Measurements from ENCODE around the gene NUMA1. TPM values are rescaled to one million over a fixed set of nuclear protein-coding genes. Genes with fewer than 3 reads are reported as not detected.

Gene NUMA1
- total and polyA plus RNA-seq, 2 of the 13 experiments (the other 11 are each of a cell fraction or from before 2014, with no cell fraction given): 57.3 to 60.2 TPM

DNA sequence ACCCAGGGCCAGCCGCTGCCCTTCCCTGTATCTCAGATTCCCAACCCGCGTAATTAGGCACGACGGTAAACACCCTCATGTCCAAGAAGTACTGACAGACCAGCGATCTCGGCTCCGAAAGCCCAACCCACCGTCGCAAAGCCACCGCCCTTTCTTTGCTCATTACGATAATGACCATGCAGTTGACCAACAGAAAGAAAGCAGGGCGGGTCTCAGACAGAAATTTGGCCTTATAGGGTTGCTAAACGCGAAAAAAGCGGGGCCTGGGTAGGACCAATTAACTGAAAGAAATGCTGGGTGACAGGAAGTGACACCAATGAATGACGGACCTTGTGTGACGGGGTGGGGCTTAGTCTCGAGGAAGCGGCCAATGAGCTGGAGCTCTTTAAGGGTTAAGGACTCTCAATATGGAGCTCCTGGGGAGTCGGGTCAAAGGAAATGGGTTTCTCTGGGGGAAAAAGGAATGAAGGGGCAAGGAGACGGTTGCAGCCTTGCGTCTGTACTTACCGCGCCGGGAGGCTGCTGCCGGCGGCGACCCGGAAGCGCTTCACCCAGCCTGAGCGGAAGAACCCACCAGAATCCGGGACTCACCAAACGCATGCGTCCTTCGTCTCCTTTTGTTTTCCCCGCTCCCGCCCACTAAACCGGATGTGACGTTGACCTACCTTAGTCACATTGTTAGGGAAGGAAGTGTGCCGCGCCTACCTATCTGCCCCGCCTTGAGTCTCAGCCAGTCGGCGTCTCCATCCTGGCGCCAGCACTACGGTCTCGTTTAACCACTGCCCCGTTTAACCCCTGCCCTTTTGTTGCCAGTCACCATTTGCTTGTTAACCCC, 32.0 kb upstream of the NUMA1 start, which contains the start of gene ANAPC15:
TSS of gene ANAPC15 (minus strand) at position 553 of the 835 bp plus-strand sequence. CDS start 1,419 bp downstream, outside the sequence.
- peak within 1 kb of the TSS; percentile 95 for H3K9ac ChIP-seq (ENCODE audit: insufficient read depth, low read depth, low read length)
- in situ Hi-C loops (cut with HindIII; ENCODE audit: extremely low pct_ligation_motif_present, low pct_unique_long_range_greater_than_20kb) (no loop called here), intact Hi-C loops (cut with micrococcal nuclease; ENCODE audit: unreplicated experiment) (loop anchor here (1.0 kb wide), 1 partner anchor 9 kb away; the partner anchor contains the start of gene LAMTOR1)
- peaks cover 0 to 9% of the 10 kb centered on the region in 2 experiments; a peak in 1 of 5 replicates for H3K27me3 ChIP-seq (ENCODE audit: control insufficient read depth in 1 of 2, insufficient read depth in 2 of 2, low read length in 2 of 2)
- peak within 1 kb of the TSS; percentile 92 for H3K27ac ChIP-seq (ENCODE audit: extremely low read length, insufficient read depth, low read length)
- peak within 1 kb of the TSS; percentile 98 for H3K4me2 ChIP-seq (ENCODE audit: low read depth, low read length)
- H3K79me2 ChIP-seq (ENCODE audit: insufficient read depth, low read length): no peaks in the 10 kb centered on the region
- no peaks in the 10 kb centered on the region for H4K20me1 ChIP-seq (ENCODE audit: insufficient read depth, low read length)
- H3K9me3 ChIP-seq (ENCODE audit: low read length): no peaks in the 10 kb centered on the region
- peaks cover 0 to 2% of the 10 kb centered on the region in 2 experiments; a peak in 1 of 5 replicates for H3K36me3 ChIP-seq (replicated peaks in 1 of 2; ENCODE audit: control insufficient read depth in 1 of 2, insufficient read depth in 2 of 2, low read length in 2 of 2)
- no TSS peak for BruUV-seq (replicated peaks)
- ATAC-seq (peak; percentile 95), DNase-seq (ENCODE audit: low spot score) (peak; percentile 99), FAIRE-seq (peak; percentile 99)
- ChIA-PET CTCF (ENCODE audit: low intra/inter-chr PET ratio, low total read pairs) (interaction anchor here (1.1 kb wide), 1 partner anchor 71 kb away, joined by 4 read pairs; no protein-coding TSS in a partner anchor), POLR2A (interaction anchor here (0.9 to 2.1 kb wide), 8 partner anchors 10 to 183 kb away, joined by 3 to 13 read pairs (median 6); partner anchors contain the start of genes LAMTOR1 and RNF121)
- H2AFZ ChIP-seq (ENCODE audit: low read length): peak within 1 kb of the TSS; percentile 43
- 2% methylated on average over 34 of the region's 49 CpGs for WGBS (ENCODE audit: low lambda C conversion rate)
- peaks cover 16% of the 10 kb centered on the region for H3K4me1 ChIP-seq (ENCODE audit: insufficient read depth, low read length)
- H3K4me3 ChIP-seq (replicated peaks in 1 of 3; ENCODE audit: insufficient read depth in 1 of 3, low read depth in 2 of 3, low read length in 3 of 3): peak within 1 kb of the TSS; percentile 55 to 74 (median 73)
- TF ChIP-seq ELF4 (CRISPR knock-in tag; IDR thresholded peaks at IDR 0.05; ENCODE audit: borderline replicate concordance) (peak; percentile 59; the same call in 1 of the 2 replicates), EED (CRISPR knock-in tag; IDR thresholded peaks at IDR 0.05) (peak; percentile 53; the same call in 1 of the 2 replicates), TARDBP (CRISPR knock-in tag; IDR thresholded peaks at IDR 0.05) (0 out of 2 replicates have a peak, but pooled peaks have one; percentile 28), KLF11 (CRISPR knock-in tag; IDR thresholded peaks at IDR 0.05) (no peak), IRX3 (CRISPR knock-in tag; IDR thresholded peaks at IDR 0.05; ENCODE audit: borderline replicate concordance, low read depth) (no peak), ZNF350 (CRISPR knock-in tag; IDR thresholded peaks at IDR 0.05; ENCODE audit: borderline replicate concordance, low read depth) (peak; percentile 58), GABPB1 (CRISPR knock-in tag; IDR thresholded peaks at IDR 0.05) (peak; percentile 99), SOX13 (IDR thresholded peaks at IDR 0.05) (no peak), SOX13 (CRISPR knock-in tag; conservative IDR thresholded peaks at IDR 0.05 in 1 of 2, IDR thresholded peaks at IDR 0.05 in 1 of 2) (peak in 1 of 2 experiments; percentile 83; a peak in 2 of 4 replicates), REPIN1 (CRISPR knock-in tag; IDR thresholded peaks at IDR 0.05; ENCODE audit: borderline replicate concordance, low read depth) (0 out of 2 replicates have a peak, but pooled peaks have one; percentile 15), ZFP37 (CRISPR knock-in tag; IDR thresholded peaks at IDR 0.05; ENCODE audit: borderline replicate concordance) (0 out of 2 replicates have a peak, but pooled peaks have one; percentile 45), RORA (CRISPR knock-in tag; IDR thresholded peaks at IDR 0.05) (no peak), KLF9 (CRISPR knock-in tag; IDR thresholded peaks at IDR 0.05; ENCODE audit: low read depth) (no peak), PPARG (CRISPR knock-in tag; conservative IDR thresholded peaks at IDR 0.05) (0 out of 2 replicates have a peak, but pooled peaks have one; percentile 26), KLF6 (CRISPR knock-in tag; IDR thresholded peaks at IDR 0.05) (peak; percentile 77; the same call in 1 of the 2 replicates)
- TF ChIP-seq, protein P1, sequence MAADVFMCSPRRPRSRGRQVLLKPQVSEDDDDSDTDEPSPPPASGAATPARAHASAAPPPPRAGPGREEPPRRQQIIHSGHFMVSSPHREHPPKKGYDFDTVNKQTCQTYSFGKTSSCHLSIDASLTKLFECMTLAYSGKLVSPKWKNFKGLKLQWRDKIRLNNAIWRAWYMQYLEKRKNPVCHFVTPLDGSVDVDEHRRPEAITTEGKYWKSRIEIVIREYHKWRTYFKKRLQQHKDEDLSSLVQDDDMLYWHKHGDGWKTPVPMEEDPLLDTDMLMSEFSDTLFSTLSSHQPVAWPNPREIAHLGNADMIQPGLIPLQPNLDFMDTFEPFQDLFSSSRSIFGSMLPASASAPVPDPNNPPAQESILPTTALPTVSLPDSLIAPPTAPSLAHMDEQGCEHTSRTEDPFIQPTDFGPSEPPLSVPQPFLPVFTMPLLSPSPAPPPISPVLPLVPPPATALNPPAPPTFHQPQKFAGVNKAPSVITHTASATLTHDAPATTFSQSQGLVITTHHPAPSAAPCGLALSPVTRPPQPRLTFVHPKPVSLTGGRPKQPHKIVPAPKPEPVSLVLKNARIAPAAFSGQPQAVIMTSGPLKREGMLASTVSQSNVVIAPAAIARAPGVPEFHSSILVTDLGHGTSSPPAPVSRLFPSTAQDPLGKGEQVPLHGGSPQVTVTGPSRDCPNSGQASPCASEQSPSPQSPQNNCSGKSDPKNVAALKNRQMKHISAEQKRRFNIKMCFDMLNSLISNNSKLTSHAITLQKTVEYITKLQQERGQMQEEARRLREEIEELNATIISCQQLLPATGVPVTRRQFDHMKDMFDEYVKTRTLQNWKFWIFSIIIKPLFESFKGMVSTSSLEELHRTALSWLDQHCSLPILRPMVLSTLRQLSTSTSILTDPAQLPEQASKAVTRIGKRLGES (CRISPR knock-in tag; IDR thresholded peaks at IDR 0.05; ENCODE audit: borderline replicate concordance): 0 out of 2 replicates have a peak, but pooled peaks have one; percentile 56
- TF ChIP-seq, protein P2, sequence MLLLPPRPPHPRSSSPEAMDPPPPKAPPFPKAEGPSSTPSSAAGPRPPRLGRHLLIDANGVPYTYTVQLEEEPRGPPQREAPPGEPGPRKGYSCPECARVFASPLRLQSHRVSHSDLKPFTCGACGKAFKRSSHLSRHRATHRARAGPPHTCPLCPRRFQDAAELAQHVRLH (CRISPR knock-in tag; IDR thresholded peaks at IDR 0.05; ENCODE audit: borderline replicate concordance, low read depth): peak; percentile 11; the same call in 1 of the 2 replicates
- TF ChIP-seq, protein P3, sequence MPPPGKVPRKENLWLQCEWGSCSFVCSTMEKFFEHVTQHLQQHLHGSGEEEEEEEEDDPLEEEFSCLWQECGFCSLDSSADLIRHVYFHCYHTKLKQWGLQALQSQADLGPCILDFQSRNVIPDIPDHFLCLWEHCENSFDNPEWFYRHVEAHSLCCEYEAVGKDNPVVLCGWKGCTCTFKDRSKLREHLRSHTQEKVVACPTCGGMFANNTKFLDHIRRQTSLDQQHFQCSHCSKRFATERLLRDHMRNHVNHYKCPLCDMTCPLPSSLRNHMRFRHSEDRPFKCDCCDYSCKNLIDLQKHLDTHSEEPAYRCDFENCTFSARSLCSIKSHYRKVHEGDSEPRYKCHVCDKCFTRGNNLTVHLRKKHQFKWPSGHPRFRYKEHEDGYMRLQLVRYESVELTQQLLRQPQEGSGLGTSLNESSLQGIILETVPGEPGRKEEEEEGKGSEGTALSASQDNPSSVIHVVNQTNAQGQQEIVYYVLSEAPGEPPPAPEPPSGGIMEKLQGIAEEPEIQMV (CRISPR knock-in tag; IDR thresholded peaks at IDR 0.05; ENCODE audit: low read depth): 0 out of 2 replicates have a peak, but pooled peaks have one; percentile 56
